T-helper 22 cell (primary cell): ENCODE data around the gene GAS2.
"Not testable (repeated sequence)": the region's sequence is repeated elsewhere in the genome, so short reads cannot be mapped to it uniquely, and the experiment has no call there.

Experiments used
- DNase-seq: peaks from one replicate; pipeline ENCODE4 v3.0.0-alpha.2; 2020; ENCODE audit warnings: low read depth

Gene GAS2

DNA sequence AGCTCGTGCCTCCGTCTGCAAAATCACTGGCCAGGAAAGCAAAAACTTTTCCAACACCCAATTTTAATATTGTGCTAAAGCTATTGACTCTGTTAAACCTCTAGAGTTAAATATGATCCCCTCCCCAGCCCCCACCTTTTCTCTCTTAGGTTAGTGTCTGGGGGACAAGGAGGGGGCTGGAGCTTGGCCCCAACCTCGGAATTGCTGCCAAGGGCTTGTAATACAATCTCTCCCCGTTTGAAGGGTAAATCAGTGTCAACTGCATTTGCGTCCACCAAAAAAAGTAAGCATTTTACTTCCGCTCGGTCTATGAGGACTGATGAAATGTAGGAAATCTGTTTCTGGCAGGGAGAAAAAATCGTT is at the start of gene GAS2:
Gene GAS2 (plus strand): TSS at position 287 of the 363 bp plus-strand sequence. CDS start 8,259 bp downstream, outside the sequence.
- DNase-seq: no peak

DNA sequence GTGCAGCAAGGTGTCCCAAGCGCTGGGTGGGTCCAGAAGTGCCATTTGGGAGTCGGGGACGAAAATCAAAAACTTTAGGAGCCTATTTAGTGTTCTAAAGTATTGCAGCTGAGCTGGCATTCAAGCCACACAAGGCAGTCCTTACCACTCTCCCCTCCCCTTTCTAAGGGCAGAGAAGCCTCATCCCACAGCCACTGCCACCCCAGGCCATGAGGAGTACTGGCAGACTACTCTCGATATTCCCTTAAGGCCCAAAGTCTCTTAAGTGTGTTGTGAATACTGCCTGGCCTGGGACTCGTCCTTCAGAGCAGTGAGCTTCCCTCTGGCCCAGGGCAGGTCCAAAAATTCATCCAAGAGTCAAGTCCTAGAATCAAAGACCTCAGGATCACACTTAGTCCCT is 48.5 kb upstream of the GAS2 start:
- no peak for DNase-seq

DNA sequence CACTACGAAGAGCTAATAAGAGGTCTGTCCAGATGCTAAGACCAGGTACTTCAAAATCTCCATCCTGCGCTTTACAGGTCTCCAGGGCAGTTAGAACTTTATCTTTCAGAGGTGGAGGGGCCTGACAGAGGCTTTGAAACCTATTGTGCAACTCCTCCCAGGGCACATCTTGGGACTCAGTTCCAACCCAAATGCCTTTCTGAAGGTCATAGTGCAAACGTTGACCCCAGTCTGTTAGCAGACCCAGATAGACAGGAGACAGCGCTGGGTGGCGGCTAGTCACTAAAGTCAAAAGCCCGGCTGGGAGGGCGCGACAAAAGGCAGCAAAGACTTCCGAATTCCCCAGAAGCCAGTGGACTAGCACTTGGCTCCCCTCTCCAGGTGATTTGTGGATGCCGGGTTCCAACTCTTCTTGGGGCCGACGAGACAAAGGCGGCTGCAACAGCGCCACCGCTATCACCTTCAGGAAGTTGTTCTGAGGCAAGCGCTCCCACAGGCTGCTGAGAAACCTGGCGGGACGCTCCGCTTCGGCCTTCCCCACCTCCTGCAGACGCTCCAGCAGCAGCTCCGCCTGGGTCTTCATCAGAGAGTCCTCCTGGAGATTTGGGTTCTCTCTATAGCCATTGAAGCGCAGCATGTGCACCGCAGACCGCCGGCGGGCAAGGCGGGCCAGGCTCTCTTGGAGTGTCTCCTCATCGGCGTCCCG is 41.5 kb upstream of the GAS2 start:
- DNase-seq: peak; percentile 36

DNA sequence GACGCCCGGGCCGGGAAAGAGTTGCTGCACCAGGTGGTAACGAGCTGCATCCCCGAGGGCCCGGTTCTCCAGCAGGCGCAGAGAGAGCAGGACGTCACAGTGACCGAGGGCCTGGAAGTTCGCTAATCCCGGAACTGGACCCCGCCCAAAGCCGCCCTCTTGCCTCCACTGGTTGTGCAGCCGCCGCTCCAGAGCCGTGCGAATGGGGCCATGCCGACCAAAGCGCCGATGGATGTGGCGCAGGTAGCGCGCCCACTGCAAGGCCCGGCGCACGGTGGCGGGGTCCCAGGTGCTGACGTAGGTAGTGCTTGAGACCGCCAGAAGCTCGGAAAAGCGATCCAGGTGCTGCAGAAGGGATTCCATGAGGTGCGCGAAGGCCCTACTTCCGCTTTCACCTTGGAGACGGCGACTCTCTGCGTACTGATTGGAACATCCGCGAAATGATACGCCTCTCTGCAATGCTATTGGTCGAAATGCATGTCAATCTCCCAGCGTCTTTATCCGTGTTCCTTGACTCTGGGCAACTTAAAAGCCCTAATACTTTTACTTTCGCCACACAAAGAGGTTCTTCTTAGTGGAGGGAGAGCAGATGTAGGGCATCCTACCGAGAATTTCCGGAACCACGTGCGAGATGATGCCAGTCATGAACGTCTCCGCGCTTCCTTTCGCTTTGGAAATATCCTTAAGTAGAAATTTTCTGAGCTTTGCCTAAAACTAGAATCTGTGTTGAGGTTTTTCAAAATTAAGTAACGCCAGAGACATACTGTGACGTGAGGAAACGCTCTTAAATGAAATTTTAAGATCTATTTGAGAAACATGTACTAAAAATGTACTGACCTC is 40.7 kb upstream of the GAS2 start, which contains the start of gene FANCF:
Gene FANCF (minus strand): TSS at position 376 of the 840 bp plus-strand sequence. CDS start 13 bp downstream, at position 363.
- peak; percentile 90 for DNase-seq

- no peak for DNase-seq
Measured at GRCh38 chr11:22626573-22627239, 39.7 kb upstream of the GAS2 start.

- no peak for DNase-seq
Measured at GRCh38 chr11:22627421-22627820, 39.0 kb upstream of the GAS2 start.

DNA sequence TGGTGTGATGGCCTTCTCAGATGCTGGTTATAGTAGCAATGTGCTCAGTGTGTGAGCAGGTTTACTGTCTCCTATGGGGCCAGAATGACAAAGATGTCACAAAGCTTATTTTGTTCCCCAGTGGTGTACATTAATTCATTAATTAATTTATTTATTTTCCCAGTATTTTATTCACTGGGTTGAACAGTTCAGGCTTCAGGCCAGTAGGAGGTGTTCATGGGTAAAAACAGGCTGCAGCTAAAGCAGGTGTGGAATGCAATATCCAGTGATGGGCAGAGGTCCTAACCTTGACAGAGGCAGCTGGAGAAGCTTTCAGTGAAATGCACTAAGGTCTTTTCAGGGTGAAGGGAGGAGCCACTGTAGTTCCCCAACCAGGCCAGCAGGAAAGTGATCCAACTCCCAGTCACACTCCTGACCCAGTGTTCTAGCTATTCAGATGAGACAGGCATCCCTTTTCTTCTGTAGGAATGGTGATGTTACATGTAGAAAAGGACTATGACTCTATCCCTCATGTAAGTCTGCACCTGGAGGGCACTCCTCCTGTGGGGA is 33.0 kb upstream of the GAS2 start:
- DNase-seq: no peak

DNA sequence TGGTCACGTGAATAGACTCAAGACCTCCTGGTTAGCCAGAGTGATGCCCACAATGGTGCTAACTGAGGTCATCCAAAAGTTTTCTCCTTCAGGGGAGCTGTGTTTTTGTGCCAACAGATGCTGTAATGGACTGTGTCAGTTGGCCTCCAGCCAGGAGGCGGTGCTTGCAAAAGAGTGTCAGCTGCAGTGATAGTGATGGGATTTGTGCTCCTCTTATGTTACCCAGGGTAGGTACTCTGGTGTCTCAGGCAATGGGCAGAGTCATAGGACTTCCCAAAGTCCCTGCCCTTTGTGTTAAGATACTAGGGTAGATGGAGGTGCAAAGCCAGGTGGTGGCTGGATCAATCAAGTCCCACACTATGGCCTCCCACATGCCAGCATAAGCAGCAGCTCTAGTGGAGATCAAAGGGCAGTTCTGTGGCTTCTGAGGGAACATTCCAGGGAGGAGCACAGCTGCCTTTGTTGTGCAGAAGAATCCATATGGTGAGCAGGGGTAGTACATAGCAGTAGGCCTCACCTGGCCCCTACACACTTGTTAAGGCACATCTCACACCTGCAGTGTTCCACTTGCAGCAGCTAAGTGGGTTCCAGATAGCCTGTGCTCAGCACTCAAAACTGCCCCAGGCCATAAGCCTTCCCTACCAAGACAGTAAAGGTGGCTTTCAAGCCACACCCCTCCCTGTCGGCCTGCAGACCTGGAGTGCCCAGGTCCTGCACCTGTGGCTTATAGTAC is 31.3 kb upstream of the GAS2 start:
- no peak for DNase-seq

- DNase-seq: no peak
Measured at GRCh38 chr11:22635689-22636088, 30.7 kb upstream of the GAS2 start.

DNA sequence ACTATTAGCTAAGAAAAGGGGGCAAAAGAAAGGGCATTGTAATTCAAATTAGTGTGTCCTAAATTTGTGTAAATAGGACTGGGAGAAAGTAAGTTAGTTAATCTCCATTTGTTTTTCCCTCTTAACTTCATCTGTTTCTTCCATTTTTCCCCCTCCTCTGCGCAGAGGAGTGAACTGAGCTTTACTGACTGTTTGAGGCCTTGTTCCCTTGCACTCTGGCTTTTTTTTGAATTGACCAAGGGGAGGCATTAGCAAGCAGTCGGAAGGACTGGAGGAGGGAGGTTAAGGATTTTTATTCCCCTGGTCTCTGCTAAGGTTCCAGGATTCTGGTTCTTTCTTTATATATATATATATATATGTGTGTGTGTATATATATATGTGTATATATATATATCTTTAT is 25.5 kb upstream of the GAS2 start:
- no peak for DNase-seq

DNA sequence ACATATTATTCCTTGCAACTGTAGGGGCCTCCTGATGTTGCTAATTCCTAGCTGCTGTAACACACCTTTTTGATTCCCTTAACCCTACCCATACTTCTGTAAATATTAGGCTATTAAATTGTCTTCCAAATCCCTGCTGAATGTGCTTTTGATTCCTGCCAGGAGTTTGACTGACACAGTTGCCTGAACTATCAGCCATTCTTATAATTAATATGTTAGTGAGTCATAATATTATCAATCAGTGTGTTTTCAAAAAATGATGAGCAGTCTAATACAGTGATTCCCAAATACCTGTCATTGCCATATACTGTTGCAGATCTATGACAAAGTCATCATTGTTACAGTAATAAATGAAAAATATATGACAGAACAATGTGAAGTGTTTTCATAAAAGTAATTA is 24.9 kb upstream of the GAS2 start:
- no peak for DNase-seq

DNA sequence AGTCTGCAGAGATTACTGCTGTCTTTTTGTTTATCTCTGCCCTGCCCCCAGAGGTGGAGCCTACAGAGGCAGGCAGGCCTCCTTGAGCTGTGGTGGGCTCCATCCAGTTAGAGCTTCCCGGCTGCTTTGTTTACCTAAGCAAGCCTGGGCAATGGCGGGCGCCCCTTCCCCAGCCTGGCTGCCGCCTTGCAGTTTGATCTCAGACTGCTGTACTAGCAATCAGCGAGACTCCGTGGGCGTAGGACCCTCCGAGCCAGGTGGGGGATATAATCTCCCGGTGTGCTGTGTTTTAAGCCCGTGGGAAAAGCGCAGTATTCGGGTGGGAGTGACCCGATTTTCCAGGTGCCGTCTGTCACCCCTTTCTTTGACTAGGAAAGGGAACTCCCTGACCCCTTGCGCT is 14.1 kb upstream of the GAS2 start:
- not testable (repeated sequence) for DNase-seq

- DNase-seq: no peak
Measured at GRCh38 chr11:22656130-22656529, 10.3 kb upstream of the GAS2 start.

DNA sequence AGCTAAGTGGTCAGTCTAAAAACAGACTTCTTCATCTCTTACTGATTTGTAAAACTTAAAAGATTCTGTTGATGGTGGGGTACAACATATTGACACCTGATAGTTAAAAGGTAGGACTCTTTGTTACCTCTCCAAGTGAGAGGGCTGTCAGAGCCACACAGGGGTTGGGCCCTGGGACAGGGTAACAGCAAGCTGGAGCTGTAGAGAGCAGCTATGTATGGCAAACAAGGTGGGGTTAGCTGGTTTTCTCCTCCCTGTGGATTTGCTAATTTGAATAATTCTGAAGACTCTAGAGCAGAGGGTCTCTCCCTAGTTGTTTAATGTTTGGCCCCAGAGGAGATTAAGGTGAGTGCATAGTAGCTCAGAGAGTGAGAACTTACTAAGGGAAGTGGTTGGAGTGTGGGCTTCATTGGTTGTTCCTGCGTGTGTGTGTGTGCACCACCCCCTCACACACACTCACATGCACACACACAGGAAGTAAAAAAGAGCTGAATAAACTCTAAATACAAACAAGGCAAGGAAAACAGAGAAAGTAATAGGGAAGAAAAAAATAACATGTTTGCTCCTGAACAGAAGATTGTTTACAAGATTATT is 9.2 kb upstream of the GAS2 start:
- DNase-seq: no peak

DNA sequence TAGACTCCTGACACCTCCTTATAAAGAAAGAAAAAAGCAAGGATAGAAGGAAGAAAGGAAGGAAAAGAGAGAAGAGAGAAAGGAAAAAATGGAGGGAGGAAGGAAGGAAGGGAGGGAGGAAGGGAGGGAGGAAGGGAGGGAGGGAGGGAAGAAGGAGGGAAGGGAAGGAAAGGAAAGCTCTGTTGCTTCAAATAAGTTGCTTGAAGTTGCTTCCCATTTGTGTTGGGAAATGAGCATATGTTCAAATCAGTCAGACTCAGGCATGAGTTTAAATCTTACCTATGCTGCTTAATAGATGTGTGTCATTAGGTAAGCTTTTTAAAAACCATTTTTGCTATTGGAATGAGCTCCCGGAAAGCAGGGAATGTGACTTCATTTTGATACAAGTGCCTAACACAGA is 6.6 kb upstream of the GAS2 start:
- no peak for DNase-seq

- no peak for DNase-seq
Measured at GRCh38 chr11:22666688-22667439, 453 bp downstream of the GAS2 start.

- DNase-seq: no peak
Measured at GRCh38 chr11:22668005-22668796, 1.8 kb downstream of the GAS2 start.

DNA sequence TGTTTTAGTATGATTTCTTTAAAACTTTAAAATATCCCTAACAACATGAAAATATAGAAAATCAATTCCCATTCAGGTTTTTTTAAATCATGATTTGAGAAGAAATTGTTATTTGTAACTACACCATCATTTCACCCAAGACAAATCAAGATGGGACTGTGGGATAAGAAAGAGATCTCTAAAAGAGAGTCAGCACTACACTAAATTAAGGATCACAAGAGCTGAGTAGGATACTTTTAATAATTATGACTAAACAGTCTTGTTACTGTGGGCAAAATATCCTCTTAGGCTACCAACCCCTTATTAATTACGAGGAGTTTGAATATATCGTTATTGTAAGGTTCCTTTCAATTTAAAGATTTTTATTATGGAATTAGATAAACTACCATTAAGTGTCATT is 3.0 kb downstream of the GAS2 start:
- DNase-seq: no peak

GRCh38 chr11:22670830-22671229 is 4.4 kb downstream of the GAS2 start:
- DNase-seq: no peak

GRCh38 chr11:22671751-22672150 is 5.3 kb downstream of the GAS2 start:
- DNase-seq: no peak
